ENCODE data around the gene FAM107A.

The FAM107A gene

DNA sequence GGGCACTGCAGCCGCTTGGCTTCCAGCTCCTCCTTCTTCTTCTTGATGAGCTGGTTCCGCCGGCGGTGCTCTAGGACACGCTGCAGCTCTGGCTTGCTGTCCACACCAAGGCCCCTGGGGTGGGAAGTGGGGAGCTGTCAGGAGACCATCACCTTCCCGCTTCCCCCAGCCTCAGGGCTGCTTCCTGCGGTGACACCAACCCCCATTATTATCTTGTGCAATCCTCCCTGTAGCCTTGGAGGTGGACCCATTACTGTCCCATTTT is 10.0 kb downstream of the FAM107A start:
- no peak for DNase-seq
- H3K36me3 Mint-ChIP-seq = no peaks in the 10 kb centered on the region

DNA sequence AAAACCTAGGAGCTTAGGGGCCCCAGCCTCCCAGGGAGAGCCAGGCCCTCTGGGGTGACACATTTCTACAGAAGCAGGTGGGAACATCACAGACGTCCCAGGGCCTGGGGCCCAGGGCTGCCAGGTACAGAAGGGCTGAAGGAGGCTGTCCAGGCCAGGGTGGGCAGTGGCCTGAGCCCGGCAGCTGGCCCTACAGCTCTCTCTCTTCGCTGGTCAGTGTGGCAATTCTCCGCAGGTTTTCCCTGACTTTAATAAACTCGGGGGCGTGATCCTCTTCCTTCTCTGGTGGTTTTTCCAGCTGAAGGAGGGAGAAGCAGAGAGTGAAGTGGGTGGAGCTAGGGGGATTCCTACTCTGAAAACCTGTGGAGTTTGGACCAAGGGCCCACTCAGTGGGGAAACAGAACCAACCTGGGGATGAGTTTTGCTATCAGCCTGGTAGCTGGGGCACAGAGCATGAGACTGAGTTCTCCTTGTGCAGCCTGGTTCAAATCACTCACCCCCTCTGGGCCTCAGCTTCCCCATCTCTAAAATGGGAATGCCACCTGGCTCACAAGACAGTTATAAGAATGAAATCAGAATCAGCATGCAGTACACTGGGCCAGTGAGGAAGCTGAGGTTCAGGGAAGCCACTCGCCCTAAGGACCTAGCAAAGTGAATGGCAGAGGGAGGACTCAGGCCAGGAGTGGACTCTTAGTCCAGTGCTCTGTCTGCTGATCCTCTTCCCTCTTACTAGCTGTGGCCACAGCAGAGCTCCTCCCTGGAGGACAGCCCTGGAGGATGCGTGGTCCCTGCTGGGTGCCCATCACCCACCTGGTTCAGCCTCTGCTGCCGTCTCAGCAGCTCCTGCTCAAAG is 10.6 kb downstream of the FAM107A start:
- H3K4me3 Mint-ChIP-seq = no peak overlapping the region
- H3K9me3 Mint-ChIP-seq = peaks cover 2 to 5% of the 10 kb centered on the region in 2 donors
- H3K4me1 Mint-ChIP-seq = peaks cover 6 to 9% of the 10 kb centered on the region in 2 donors
- ATAC-seq (replicated peaks) = no peak
- DNase-seq = no peak
- H3K36me3 Mint-ChIP-seq = no peaks in the 10 kb centered on the region
- H3K27me3 Mint-ChIP-seq = peaks cover 0 to 5% of the 10 kb centered on the region in 2 donors
- no peak overlapping the region for H3K27ac Mint-ChIP-seq

More for the DNA sequence above, 10.0 kb downstream of the FAM107A start:
- peaks cover 0 to 2% of the 10 kb centered on the region in 2 donors for H3K27me3 Mint-ChIP-seq
- H3K4me3 Mint-ChIP-seq = no peak overlapping the region
- H3K27ac Mint-ChIP-seq = no peak overlapping the region
- peaks cover 6 to 9% of the 10 kb centered on the region in 2 donors for H3K4me1 Mint-ChIP-seq
- H3K9me3 Mint-ChIP-seq = peaks cover 2 to 5% of the 10 kb centered on the region in 2 donors
- no peak for ATAC-seq (replicated peaks)

DNA sequence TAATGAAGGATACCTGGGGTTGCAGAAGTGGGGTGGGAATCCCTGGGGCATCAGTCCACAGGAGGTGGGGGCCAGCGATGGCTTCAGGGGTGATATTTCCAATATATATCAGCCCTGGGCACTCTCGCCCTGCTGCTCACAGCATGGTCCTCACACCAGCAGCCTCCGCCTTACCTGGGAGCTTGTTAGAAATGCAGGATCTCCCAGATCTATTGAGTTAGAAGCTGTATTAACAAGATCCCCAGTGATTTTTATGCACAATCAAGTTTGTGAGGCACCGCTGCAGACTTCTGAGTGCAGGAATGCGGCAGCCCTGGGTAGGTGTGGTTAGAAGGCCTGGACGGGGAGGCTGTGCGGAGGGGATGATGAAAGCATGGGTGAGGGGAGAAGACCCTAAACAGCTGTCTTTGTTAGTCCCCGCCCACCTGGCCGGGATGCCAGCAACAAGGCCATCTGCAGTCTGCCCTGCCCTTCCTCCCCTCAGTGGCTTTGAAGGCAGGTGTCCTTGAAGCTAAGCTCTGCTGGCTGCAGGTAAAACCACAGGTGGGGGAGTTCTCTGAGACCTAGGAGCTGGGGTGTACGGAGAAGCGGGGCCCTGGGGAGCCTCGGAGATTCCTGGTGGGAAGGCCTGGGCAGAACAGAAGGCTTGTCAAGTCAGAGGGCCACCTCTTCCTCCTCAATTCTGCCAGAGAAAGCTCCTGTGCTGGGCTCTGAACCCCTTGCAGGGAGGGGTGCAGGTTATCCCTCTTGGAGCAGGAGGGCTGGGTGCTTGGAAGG is 11.4 kb downstream of the FAM107A start:
- Mint-ChIP-seq H3K4me1 (peaks cover 6 to 9% of the 10 kb centered on the region in 2 donors), H3K36me3 (no peaks in the 10 kb centered on the region), H3K9me3 (peaks cover 2 to 5% of the 10 kb centered on the region in 2 donors), H3K4me3 (no peak overlapping the region), H3K27ac (no peak overlapping the region), H3K27me3 (peaks cover 0 to 5% of the 10 kb centered on the region in 2 donors)
- DNase-seq (no peak), ATAC-seq (replicated peaks) (no peak)

DNA sequence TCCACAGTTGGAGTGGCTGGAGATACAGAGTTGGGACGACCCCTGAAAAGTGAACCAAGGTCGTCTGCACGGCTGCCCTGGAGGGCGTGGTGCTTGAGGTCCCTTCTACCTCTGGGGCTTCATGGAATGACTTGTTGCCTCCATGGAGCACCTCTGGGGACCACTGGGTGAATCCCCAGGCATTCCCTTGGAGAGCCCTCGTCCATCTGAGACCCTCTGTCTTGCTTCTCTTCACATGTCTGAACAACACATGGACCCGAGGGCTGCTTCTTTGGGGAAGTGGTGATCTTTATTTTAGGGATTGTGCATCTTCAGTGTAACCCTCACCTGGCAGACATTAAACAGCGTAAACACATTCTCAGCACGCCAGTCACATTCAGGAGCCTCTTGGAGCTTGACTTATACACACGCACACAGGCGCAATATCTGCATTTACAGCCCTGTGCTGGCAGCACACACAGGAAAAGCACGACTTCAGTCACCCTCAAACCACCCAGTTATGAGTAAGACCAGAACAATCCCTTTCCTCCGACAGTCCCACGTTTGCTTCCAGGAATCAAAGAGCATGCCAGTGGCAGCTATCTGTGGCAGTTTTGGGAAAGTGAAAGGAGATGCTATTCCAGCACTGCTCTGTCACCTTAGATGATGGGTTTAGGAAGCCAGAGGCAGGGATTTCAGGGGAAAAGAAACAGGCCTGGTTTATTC is 12.6 kb downstream of the FAM107A start:
- peaks cover 2 to 5% of the 10 kb centered on the region in 2 donors for H3K9me3 Mint-ChIP-seq
- DNase-seq (no peak), ATAC-seq (replicated peaks) (no peak)
- H3K36me3 Mint-ChIP-seq = no peaks in the 10 kb centered on the region
- peaks cover 6 to 9% of the 10 kb centered on the region in 2 donors for H3K4me1 Mint-ChIP-seq
- H3K27ac Mint-ChIP-seq = no peak overlapping the region
- peaks cover 0 to 5% of the 10 kb centered on the region in 2 donors for H3K27me3 Mint-ChIP-seq
- no peak overlapping the region for H3K4me3 Mint-ChIP-seq

DNA sequence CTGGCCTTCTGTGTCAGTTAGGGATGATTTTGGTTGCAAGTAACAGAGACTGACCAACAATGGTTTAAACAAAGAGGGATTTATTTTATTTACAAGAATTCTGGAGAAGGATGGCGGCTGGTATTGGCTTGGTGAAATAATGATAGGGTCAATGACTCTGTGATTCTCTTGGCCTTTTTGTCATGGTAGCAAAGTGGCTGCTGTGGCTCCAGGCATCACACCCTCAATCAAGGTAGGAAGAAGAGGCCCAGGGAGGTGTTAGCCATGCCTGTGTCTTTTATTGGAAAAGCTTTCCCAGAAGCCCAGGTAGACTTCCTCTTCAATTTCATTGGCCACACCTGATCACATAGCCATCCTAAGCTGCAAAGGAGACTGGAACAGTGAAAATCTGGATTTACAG is 13.1 kb downstream of the FAM107A start:
- H3K27ac Mint-ChIP-seq = no peak overlapping the region
- peaks cover 5 to 7% of the 10 kb centered on the region in 2 donors for H3K4me1 Mint-ChIP-seq
- ATAC-seq (replicated peaks) (no peak), DNase-seq (no peak)
- H3K4me3 Mint-ChIP-seq = no peak overlapping the region
- H3K27me3 Mint-ChIP-seq = peaks cover 0 to 5% of the 10 kb centered on the region in 2 donors
- no peaks in the 10 kb centered on the region for H3K36me3 Mint-ChIP-seq
- H3K9me3 Mint-ChIP-seq = peaks cover 2 to 5% of the 10 kb centered on the region in 2 donors

DNA sequence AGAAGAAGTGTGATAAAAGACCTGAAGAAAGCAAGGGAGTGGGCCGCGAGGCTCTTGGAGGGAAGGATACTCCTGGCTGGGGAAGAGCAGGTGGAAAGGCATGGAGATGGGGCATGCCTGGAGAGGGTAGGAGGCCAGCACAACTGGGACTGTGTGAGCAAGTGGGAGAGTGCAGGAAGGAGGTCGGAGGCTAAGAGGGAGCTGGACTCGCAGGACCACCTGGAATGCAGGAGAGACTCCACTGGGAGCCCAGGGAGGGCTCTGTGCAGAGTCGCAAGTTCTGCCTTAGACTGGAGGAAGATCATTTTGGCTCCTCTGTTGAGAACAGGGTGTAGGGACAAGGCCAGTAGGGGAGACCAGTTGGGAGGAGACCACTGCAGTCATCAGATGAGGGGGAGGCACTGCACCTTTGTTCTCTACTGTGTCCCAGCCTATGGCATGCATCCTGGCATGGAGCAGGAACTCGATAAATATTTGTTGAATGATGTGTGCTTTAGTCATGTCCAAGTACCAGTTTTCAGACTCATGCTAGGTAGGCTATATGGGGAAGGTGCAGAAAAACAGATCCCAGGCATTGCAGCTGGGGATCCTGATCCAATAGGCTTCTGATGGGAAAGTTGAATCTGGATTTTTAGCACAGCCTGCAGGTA is 13.7 kb downstream of the FAM107A start:
- Mint-ChIP-seq H3K27ac (no peak overlapping the region), H3K4me1 (peaks cover 0 to 2% of the 10 kb centered on the region in 2 donors), H3K9me3 (peaks cover 2 to 5% of the 10 kb centered on the region in 2 donors), H3K4me3 (no peak overlapping the region), H3K27me3 (peaks cover 0 to 5% of the 10 kb centered on the region in 2 donors), H3K36me3 (no peaks in the 10 kb centered on the region)
- DNase-seq (no peak), ATAC-seq (replicated peaks) (no peak)

DNA sequence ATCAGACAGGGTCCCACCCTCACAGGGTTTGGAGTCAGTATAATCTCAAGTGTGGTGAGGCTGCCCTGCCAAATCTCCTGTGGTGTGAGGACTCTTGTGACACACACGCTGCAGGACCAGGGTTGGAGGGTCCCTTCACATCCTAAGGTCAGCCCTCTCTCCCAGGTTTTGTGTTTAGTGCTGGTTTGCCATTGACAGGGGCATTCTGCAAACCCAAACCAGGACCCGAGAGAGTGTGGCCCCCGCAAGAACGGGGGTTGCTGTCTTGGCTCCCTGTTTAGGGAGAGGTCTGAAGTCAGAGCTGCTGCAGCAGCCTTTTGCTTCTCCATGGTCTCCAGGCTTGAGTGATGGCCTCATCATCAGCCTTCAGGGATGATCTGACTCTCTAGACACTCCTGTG is 14.7 kb downstream of the FAM107A start:
- Mint-ChIP-seq H3K4me3 (no peak overlapping the region), H3K36me3 (no peaks in the 10 kb centered on the region), H3K4me1 (no peaks in the 10 kb centered on the region), H3K27me3 (peaks cover 0 to 5% of the 10 kb centered on the region in 2 donors), H3K27ac (no peak overlapping the region), H3K9me3 (peaks cover 2 to 5% of the 10 kb centered on the region in 2 donors)
- DNase-seq = no peak
- ATAC-seq (replicated peaks) = no peak

DNA sequence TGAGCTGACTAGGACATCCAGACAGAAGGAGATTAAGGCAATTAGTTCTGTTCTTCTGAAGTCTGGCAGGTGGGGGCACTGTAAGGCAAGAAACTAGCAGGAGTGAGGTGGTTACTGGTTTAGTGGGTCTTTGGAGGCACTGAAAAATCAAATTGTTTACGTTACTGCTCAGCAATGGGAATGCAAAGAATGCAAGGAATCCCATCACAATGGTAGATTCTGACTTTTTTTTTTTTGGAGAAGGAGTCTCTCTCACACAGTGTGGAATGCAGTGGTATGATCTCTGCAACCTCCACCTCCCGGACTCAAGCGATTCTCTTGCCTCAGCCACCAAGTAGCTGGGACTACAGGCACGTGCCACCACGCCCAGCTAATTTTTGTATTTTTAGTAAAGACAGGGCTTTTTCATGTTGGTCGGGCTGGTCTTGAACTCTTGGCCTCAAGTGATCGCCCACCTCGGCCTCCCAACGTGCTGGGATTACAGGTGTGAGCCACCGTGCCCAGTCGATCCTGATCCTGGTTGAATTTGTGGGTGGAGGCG is 16.4 kb downstream of the FAM107A start:
- ATAC-seq (replicated peaks) (no peak), DNase-seq (no peak)
- H3K27me3 Mint-ChIP-seq = peaks cover 0 to 6% of the 10 kb centered on the region in 2 donors
- H3K36me3 Mint-ChIP-seq = no peaks in the 10 kb centered on the region
- H3K4me1 Mint-ChIP-seq = no peaks in the 10 kb centered on the region
- no peak overlapping the region for H3K27ac Mint-ChIP-seq
- peaks cover 2 to 5% of the 10 kb centered on the region in 2 donors for H3K9me3 Mint-ChIP-seq
- H3K4me3 Mint-ChIP-seq = no peak overlapping the region

DNA sequence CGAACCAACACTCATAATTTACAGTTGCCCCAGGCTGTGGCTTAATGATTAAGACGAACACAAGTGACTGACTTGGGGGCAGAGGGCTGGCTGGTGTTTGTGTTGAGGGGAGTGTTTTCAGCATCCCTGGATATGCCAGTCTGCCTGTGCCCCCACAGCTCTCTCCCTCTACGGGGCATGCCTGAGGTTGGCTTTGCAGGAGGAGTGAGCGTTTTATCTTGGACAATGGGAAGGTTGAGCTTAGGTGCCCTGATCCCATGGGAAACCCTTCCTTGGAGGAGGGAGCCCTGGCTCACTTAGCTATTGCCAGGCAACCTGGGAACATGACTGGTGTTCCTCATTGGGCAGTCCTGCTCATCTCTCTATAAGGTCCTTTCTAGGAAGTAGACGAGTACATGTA is 17.6 kb downstream of the FAM107A start:
- Mint-ChIP-seq H3K4me3 (no peak overlapping the region), H3K4me1 (no peaks in the 10 kb centered on the region), H3K9me3 (peaks cover 2 to 5% of the 10 kb centered on the region in 2 donors), H3K27me3 (peaks cover under 1 to 13% of the 10 kb centered on the region in 2 donors), H3K36me3 (no peaks in the 10 kb centered on the region), H3K27ac (no peak overlapping the region)
- ATAC-seq (replicated peaks) (no peak), DNase-seq (no peak)

DNA sequence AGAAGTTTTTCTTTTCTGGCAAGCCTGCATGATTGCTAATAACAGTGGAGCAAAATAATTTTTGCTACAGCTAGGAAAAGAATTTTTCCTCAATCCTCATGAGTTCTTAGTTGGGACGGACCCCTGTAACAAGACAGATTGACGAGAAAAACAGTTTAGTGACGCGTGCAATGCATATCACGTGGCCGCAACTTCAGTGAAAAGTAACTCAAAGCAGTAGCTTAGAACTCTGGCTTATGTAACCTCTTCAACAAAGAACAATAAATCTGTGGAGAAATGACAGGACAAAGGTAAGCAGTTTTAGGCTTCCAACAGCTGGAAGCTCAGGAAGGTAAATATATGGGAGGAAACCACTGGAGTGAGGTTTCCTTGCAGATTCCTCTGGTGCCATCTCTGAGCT is 19.7 kb downstream of the FAM107A start:
- no peaks in the 10 kb centered on the region for H3K9me3 Mint-ChIP-seq
- H3K4me1 Mint-ChIP-seq = no peaks in the 10 kb centered on the region
- no peak for ATAC-seq (replicated peaks)
- H3K27ac Mint-ChIP-seq = no peak overlapping the region
- no peak for DNase-seq
- no peak overlapping the region for H3K4me3 Mint-ChIP-seq
- H3K27me3 Mint-ChIP-seq = peaks cover 13 to 15% of the 10 kb centered on the region in 2 donors
- no peaks in the 10 kb centered on the region for H3K36me3 Mint-ChIP-seq

DNA sequence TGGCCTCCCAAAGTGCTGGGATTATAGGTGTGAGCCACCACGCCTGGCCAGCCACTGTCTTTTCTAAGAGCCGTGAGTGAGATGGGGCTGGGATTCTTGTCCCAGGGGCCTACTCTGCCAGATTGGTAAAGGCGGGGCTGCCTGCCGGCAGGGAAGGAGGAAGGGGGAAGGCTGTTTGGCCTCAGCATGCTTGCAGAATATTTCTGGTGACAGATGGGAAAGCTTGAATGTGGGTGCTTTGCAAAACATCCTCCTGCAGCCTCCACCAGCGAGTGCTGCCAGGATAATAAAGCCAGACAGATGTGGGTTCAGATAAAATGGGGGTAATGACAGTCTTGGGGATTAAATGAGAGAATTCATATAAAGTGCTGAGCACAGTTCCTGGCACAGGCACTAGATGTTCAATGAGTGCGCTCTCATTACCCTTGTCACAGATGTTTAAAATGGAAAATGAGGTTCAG is 20.4 kb downstream of the FAM107A start:
- Mint-ChIP-seq H3K36me3 (no peaks in the 10 kb centered on the region), H3K27ac (no peak overlapping the region), H3K27me3 (peaks cover 8 to 15% of the 10 kb centered on the region in 2 donors), H3K9me3 (peaks cover 1 to 4% of the 10 kb centered on the region in 2 donors), H3K4me1 (no peaks in the 10 kb centered on the region), H3K4me3 (no peak overlapping the region)
- DNase-seq = no peak
- no peak for ATAC-seq (replicated peaks)

DNA sequence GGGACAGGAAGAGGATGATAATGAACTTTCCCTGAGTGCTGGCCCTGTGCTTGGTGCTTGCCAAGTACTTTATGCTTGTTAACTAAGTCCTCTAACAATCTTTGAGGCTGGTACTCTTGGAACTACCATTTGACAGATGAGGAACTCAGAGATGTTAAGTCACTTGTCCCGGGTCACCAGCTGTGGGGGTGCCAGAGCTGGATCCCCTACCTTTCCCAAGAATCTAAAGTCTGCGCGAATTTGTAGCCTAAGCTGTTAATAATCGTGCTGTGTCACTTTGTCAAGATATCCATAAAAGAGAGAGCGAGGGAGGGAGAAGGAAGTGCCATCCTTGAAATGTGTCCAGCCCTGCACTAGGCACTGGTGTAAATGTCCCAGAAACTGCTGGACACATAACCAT is 21.2 kb downstream of the FAM107A start:
- H3K4me3 Mint-ChIP-seq = no peak overlapping the region
- no peak overlapping the region for H3K27ac Mint-ChIP-seq

DNA sequence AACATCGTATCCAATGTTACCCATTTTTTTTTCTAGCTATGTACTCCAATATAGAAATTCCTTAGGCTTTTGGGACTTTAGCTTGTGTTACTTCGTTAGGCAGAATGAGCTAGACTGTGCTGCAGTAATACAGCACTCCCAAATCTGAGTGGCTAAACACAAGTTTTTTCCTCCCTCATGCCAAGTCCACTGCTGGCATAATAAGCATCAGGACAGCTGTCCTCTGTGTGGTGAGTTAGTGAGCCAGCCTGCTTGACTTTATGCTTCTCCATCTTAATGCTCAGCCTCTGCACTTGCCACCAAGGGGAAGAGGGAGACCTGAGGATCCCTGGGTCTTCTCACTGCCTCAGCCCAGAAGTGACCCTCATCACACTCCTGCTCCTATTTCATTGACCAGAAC is 22.0 kb downstream of the FAM107A start:
- Mint-ChIP-seq H3K27ac (no peak overlapping the region), H3K9me3 (peaks cover 4 to 10% of the 10 kb centered on the region in 2 donors), H3K36me3 (peaks cover 0 to 4% of the 10 kb centered on the region in 2 donors), H3K27me3 (peaks cover 8 to 15% of the 10 kb centered on the region in 2 donors), H3K4me3 (no peak overlapping the region), H3K4me1 (no peaks in the 10 kb centered on the region)
- no peak for ATAC-seq (replicated peaks)
- no peak for DNase-seq

More for the DNA sequence above, 21.2 kb downstream of the FAM107A start:
- Mint-ChIP-seq H3K4me1 (no peaks in the 10 kb centered on the region), H3K9me3 (peaks cover 4 to 10% of the 10 kb centered on the region in 2 donors), H3K36me3 (peaks cover 0 to 4% of the 10 kb centered on the region in 2 donors), H3K27me3 (peaks cover 8 to 15% of the 10 kb centered on the region in 2 donors)
- DNase-seq (no peak), ATAC-seq (replicated peaks) (no peak)

Measured in stimulated activated naive B cell treated with anti-CD40 and anti-IgM and Interleukin-4, amounts not matched to agents 10 μg/mL and 1 μg/mL and 100 μg/mL, for 72 hours (primary cell).